HUDEP-2 (cell line): ENCODE results near the gene ANXA9.

Experiments
- DNase-seq, 76 experiments: peaks; one replicate each; lab custom pipeline; 2025; ENCODE audit not compliant: unreplicated experiment in 76 of 76; lab: John Stamatoyannopoulos, UW

Gene ANXA9

DNA sequence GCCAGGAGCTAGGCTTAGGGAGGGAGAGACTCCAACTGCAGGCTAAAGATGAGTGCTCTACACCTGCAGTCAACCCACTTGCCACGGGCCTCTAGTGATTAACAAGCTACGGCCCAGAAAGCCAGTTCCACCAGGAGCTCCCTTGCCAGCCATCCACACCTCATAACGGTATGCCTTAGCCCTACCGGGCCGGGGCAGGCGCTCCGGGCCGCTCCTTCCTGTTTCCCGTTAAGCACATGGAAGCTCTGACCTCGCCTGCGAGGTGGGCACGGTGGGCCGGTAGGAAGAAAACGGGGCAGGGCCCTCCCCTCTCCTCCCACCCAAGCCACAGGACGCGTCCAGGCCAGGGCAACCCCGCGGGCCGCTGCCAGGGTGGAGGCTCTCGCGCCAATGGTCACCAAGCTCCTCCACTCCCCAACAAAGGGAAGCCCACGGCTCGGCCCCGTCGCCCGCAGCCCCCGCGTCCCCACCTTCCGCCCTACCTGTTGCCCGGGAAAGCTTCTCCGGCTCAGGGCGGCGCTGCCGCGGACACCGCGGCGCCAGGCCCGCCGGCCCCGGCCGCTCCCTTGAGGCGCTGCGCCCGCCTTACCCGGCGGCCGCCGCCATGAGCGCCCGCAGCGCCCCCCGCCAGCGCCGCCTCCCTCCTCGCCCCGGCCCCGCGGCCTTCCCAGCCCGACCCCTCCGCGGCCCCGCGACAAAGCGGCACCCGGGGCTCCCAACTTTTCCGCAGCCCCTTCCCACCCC is 8.1 kb upstream of the ANXA9 start:
- peak in 16 of 76 experiments; percentile 11 to 61 (median 30) for DNase-seq

DNA sequence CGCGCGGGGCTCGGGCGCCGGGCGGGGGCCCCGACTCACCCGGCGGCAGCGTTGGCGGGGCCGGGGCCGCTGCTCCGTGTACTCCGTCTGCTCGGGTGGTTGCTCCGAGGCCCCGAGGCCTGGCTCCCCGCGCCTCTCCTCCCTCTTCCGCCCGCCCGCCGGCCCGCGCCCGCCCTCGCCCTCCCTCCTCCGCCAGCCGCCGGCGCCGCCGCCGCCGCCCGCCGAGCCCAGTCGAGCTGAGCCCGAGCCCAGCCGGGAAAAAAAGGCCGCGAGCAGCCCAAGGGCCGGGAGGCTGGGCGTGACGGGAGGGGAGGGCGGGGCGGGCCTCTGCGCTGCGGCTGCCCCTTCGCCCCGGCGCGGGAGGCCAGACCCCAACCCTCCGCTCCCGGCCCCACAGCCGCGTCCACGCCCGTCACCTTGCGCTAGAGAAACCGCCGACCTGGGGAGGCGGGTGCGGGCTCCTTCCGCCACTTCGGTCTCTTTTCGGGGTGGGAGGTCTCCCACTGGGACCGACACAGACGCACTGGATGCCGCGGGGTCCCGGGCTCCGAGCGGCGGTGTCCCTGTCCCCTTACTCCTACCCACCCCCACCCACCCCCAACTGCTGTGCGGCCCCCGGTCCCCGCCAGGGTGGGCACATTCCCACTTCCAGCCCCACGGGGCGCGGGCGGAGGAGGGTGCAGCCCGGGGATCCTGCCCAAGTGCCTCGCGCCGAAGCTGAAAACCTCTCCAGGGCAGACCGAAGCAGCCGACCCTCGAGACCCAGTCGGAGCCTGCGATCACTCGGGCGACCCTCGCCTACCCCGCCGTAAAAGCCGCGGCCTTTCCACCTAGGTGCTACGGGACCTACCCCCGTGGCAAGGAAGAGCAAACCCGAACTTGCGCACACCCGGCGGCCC is 7.3 kb upstream of the ANXA9 start, which contains the start of gene CERS2:
CERS2 (minus strand) TSS at position 256 of the 899 bp plus-strand sequence. CDS start 5,745 bp downstream, outside the sequence.
- peak in 61 of 76 experiments; percentile 13 to 80 (median 56) for DNase-seq

DNA sequence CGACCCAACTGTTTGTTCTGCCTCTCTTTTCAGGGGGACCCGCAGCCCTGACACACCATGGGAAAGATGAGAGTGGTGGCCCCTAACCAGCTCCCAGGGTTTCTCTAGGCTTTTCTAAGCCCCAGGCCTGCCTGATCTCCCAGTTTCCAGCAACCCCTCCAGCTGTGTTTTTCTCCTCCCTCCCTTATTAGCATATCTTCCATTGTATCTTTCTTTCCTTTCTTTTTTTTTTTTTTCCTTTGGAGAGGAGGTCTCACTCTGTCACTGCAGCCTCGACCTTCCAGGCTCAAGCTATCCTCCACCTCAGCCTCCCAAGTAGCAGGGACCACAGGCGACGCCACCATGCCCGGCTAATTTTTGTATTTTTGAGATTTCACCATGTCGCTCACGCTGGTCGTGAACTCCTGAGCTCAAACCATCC is 5.7 kb upstream of the ANXA9 start:
- peak in 6 of 76 experiments; percentile 4 to 47 (median 18) for DNase-seq

DNA sequence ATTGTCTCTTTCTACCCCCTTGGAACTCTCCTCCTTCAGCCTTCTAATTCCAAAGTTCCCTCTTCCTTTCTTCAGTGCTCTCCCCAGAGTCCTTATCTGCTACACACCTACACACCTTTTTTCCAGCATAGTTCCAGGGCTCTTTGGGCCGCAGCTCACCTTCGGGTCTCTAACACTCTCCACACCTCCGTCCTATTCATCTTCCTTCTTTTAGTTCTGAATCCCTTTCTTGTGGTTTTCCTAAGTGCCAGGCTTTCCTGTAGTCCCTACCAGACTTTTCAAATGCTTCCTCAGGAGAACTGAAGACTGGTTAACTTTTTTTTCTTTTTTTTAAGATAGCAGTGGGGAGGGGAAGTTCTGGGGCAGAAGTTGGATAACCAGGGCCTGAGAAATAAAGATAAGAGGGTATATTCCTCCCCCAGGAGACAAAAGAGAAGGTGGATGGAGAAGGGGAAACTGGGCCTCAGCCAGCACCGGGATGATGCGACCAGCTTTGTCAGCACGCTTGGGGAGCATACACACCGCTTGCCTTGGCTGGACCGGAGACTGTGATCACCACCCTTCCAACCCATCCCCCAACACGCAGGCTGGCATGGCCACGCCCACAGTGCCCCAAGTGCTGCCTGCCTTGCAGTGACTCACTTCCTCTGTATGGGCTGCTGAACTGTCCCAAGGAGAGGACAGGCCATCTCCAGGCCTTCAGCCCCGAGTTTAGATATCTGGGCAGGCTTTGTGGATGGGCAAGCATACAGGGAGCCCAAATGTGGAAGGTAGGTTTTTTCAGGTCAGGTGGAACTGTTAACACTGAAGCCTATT is 5.0 kb upstream of the ANXA9 start:
- peak in 75 of 76 experiments; percentile 65 to 98 (median 95) for DNase-seq

DNA sequence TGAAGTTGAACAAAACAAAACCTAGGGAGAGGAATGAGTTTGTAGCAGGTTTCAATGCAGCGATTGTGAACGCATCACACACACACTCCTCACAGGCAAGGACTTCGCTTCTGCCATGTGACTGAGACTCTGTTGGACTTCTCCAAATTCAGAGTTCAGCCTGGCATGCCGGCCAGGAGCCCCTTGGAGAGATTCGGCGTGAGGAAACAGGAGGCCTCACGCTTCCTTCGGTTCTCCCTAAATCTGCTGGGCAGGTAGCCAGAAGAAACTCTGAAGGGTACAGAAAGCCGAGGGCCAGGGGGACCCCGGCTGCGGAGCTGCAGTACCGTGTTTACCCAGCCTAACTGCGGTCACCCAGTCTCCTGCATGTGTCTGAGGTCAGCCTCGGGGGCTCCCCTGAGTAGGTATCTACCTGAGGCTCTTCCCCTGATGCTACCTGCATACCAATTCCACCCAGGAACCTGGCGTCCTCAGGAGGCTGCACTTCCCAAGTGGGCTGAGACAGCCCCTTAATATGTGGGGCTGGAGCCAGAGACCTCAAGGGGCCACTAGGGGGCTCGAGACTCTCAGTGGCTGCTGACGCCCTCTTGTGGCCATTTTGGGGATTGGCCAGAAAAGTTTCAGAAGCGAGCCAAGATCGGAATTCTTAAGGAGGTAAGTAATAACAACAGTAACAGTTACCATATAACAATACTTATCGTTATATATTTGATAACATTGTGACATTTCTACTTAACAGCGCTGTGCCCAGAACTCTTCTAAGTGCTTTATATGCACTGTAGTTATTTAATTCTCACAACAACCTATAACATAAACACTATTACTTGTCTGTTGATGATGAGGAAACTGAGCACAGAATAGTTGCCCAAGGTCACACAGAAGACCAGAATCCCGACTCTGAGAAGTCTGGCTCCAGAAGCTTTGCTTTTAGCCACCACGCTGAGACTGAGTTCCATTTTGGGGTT is 2.7 kb upstream of the ANXA9 start:
- DNase-seq, result peak in 72 of 76 experiments; percentile 23 to 88 (median 78)

DNA sequence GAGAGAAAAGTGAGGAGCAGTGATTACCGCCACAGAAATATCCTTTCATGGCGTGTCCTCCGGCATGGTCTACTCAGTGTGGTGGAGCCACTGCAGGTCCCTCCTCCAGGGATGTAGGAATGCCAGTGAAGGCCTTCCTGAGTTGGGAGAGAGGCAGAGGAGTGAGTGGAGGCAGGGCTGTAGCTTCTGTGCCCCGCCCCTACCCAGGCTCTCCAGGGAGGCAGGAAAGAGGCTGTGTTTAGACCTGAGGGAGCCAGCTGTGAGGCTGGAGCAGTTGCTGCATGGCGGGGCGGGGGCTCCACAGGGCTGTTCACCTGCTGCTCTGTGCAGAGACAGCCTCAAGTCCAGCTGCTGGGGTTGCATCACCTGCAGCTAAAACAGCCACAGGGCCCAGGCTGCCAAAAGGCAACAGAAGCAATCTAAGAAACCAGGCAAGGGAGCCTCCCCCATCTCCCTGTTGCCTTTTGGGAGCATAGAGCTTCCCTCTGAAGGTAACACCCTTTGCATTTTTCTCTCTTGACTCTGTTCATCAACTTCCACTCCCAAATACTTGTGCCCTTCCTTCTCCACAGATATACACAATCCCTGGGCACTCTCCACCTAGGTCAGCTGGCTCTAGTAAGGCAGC is 801 bp upstream of the ANXA9 start:
- peak in 1 of 76 experiments; percentile 3 for DNase-seq

DNA sequence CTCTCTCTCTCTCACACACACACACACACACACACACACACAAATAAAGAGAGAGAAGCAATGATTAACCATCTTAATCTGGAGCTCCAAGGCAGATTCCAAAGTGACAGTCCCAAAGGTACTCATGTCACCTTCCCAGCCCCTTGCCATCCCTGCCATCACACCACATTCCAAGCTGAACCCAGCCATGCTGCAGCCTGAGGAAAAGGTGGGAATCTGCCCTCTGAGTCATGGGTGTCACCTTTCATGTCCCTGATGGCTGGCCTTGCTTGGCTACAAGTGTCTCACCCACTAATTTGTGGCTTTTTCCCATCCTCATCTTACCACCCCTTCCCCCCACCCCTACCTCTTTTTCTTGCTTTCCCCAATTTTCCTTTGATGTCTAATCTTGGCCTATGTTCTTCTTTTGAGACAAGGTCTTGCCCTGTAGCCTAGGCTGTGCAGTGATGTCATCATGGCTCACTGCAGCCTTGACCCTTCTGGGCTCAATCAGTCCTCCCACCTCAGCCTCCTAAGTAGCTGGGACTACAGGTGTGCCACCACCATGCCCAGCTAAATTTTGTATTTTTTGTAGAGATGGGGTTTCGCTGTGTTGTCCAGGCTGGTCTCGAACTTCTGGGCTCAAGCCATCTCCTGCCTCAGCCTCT is 3.2 kb downstream of the ANXA9 start:
- DNase-seq, result no peak

DNA sequence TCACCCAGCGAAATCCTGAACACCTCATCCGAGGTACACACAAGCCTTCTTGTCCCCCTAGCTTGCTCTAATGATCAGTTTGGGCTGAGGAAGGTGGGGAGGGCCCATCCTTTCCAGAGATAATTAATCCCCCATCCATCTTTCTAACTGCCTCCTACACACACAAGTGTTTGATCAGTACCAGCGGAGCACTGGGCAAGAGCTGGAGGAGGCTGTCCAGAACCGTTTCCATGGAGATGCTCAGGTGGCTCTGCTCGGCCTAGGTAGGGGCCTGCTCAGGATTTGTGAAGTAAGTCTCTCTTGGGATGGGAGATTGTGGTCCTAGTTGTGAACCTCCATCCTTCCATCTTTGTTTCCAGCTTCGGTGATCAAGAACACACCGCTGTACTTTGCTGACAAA is 5.8 kb downstream of the ANXA9 start:
- DNase-seq, result no peak

DNA sequence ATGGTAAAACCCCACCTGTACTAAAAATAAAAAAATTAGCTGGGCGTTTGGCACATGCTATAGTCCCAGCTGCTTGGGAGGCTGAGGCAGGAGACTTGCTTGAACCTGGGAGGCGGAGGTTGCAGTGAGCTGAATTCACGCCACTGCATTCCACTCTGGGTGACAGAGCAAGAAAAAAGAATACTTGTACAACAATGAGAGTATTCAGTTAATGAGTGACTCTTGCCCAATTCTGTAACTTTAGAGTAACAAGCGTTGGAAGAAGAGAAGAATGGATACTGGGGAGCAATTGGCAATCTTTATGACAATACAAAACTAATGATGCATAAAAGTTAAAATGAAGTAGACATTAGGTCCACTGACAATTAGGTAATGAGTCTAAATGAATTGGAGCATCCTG is 10.5 kb downstream of the ANXA9 start:
- no peak for DNase-seq

DNA sequence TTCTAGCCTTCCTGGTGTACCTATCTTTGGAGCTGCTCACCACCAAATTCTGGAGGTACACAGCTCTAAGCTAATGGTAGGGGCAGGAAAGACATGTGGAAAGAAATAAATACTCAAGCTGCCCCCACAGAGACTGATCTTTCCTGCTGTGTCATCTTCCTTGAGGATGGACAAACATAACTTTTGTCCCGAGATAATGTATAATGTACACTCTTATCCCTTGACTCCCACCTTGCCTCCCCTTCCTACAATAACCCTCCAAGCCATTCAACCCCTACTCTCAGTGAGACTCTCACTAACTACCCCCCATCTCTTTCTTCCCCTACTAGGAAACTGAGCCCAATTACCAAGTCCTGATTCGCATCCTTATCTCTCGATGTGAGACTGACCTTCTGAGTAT is 12.2 kb downstream of the ANXA9 start:
- no peak for DNase-seq

DNA sequence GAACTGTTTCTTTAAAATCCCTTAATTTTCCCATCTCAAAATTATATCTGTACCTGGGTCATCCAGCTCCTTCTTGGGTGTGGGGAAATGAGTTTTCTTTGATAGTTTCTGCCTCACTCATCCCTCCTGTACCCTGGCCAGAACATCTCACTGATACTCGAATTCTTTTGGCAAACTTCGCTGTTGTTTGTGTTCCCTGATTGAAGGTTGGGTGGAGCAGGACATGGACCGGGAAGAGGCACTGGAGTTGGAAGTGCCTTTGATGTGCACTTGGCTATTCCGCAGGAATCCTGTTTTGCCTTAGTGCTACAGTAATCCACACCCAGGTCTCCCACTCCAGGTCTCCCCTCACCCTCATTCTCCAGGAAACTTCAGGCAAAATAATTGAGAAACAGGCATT is 13.4 kb downstream of the ANXA9 start:
- DNase-seq, result no peak

DNA sequence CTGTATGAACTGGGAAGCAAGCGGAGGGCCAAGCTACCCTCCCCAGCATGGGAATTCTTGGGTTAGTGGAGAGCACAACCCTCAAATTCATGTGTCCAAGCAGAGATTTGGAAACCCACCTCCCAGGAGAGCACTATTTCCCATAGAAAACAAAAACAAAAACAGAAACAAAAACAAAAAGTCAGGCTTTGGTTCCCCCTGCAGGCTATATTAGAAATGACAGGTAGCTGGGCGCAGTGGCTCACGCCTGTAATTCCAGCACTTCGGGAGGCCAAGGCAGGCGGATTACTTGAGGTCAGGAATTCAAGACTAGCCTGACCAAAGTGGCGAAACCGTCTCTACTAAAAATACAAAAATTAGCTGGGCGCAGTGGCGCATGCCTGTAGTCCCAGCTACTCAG is 13.8 kb downstream of the ANXA9 start:
- peak in 14 of 76 experiments; percentile 9 to 37 (median 18) for DNase-seq

DNA sequence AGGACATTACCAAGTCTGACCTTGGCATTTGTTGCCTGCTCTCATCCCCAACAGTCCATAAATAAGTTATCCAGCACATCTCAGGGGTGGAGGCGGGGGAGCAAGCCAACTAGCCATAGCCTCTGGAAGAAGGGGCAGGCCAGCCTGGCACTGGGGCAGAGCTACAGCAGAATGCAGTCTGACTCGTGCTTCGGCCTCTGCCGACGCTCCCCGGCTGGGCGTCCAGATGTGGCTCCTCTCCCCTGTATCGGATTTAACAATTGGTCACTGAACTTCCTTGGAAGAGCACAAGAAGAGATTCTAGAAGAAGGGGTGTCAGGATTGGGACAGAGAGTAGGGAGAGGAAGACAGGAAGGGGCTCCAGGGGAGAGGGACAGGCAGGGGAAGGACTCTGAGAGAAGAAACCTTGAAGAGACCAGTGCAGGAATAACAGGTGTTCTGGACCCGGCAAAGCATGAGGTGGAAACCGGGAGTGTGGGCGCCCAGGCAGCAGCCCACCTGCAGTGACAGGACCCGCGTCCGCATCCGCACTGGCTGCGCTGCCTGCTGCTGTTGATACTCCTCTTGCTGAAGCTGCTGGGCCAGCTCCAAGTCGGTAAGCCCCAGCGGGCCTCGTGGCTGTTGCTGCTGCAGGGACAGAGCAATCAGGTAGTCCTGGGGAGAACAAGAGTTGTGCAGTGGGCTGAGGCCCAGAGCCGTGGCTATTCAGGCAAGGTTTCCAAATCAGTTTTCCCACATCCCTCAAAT is 15.2 kb downstream of the ANXA9 start:
- no peak for DNase-seq

DNA sequence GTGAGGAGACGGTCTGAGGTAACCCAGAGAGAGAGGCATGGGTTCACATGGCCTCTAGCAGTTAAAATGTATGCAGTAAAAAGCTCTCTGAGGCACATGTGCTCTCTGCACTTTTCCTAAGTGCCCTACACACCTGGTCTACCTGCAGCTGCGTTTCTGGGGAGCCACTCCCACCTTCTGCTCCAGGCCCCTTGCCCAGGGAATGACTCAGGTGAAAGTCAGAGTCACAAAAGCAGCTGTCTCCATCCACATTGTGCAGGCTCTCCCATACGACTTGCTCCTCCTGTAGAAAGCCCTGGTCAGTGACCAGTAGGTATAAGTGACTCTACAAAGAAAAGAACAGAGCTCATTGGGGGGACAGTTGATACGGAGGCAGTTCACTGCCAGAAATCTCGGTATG is 15.9 kb downstream of the ANXA9 start:
- no peak for DNase-seq

DNA sequence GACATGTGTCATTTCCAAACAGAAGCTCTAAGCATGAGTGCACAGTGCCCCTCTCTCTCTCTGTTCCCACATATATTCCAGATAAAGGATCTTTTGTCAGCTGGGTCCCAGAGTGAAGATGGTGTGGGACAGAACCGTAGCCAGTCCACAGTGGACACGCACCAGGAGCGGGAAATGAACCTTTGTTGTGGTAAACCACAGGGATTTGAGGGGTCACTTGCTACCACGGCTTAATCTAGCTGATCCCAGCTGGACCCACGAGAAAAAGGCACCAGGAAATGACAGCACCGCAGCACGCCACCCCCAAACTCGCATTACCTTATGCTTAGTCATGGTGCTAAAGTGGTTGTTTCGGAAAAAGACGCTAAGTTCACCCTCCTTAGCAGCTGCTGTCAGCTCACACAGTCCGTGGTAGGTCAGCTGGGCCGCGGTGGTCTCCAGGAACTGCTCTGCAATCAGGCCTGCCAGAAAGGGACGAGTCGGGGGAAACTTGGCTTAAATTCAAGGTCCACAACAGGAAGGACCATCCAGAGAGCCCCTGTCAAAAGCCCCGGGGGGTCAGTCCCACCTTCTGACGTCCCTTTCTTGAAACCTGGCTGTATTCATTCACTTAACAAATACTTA is 17.1 kb downstream of the ANXA9 start:
- DNase-seq, result no peak

DNA sequence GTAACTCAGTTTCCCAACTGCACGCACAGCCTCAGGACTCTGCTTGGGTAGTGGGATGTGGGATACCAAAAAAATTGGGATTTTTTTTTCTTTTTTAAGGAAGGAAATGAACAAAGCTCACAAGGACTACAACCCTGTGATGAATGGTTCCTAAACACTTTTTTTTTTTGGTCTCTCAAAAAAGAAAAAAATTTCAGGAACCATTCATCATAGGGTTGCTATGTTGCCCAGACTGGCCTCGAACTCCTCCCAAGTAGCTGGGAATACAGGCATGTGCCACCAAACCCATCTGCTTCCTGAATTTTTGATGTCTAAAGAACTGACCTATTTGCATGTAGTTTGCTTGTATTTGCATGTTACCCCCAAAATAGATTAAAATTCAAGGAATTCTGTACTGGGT is 17.8 kb downstream of the ANXA9 start:
- no peak for DNase-seq

DNA sequence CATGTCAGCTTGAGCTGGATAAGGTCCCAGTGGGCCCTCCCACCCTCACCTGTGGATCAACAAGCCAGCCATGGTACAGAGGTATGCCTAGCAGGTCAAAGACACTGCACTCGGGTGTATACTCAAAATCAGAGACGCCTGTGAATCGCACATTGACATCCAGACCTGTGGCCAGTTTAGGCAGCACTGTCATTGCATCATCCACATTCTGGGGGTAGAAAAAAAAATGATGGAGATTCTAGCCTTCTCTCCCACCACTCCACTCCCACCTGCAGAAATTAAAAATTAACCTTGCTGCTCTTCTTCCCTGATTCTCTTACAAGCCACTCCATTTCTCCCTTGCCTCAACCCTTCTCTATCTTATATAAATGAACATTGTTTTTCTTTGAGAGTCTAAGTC is 18.3 kb downstream of the ANXA9 start:
- DNase-seq, result no peak

DNA sequence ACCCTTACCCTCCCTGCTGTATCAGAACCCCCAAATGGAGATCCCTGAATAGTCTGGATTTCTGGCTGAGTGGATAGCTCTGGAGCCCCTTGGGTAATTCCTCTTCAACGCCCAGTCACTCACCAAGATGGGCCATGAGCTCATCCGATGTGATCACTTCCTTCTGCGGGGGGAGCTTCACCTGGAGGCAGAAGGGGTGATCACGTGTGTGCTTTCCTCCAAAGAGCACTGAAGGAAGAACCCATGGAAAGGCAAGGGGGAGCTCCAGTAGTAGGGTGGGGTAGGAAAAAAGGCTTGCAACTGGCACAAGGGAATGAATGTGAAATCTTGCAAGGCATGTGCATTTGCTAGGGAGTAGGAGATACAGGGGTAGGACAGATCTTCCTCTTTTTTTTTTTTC is 19.5 kb downstream of the ANXA9 start:
- no peak for DNase-seq
